ENCODE results near the gene GMPPB. TPM values are rescaled to one million over a fixed set of nuclear protein-coding genes. Genes with fewer than 3 reads are reported as not detected.
A peak's percentile ranks its signal among the peaks of the same experiment; 100 is the strongest.

Gene GMPPB
- total RNA-seq, 1 donor from 2014 or later: 9.4 TPM

DNA sequence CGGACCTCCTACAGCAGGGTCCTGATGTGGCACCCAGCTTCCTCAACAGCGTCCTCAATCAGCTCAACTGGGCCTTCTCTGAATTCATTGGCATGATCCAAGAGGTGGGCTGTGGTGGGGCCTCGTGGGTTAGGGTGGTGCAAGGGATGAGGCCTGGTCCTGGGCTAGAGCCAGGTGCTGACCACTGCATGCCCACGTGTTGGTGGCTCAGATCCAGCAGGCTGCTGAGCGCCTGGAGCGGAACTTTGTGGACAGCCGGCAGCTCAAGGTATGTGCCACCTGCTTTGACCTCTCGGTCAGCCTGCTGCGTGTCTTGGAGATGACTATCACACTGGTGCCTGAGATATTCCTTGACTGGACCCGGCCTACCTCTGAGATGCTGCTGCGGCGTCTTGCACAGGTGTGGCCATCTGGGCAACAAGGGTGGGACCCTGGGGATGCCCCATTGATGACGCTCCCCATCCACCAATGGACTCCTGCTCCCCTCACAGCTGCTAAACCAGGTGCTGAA is 8.1 kb downstream of the GMPPB start:
- DNase-seq (ENCODE audit: low spot score in 2 of 2) (no peak), FAIRE-seq (no peak)

- FAIRE-seq (no peak), DNase-seq (ENCODE audit: low spot score in 2 of 2) (no peak)
These were observed 8.8 kb downstream of the GMPPB start for GRCh38 chr3:49714728-49715550.

DNA sequence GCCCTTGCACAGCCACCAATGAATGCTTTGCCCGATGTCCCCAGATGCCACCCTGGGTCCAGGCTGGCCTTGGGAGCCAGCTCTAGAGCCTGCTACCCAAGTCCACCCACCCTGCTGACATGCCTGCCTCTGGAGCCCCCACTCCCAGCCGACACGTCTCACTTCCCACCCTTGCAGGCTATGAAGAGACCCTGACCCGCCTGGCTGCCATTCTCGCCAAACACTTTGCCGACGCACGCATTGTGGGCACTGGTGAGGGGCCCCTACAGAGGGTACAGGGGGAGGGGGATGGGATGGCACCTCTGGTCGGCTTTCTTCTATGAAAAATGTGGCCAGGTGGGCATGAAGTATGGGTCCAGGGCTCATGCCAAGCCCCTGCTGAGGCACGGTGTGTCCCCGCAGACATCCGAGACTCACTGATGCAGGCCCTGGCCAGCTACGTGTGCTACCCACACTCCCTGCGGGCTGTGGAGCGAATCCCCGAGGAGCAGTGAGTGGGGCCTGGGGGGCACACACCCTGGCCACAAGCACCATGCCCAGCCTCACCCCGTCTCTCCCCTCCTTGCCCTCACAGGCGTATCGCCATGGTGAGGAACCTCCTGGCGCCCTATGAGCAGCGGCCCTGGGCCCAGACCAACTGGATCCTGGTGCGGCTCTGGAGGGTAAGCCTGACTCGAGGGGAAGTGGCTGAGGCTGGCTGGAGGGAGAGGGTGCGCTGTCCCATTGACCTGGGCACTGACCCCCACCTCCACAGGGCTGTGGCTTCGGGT is 10.2 kb downstream of the GMPPB start:
- DNase-seq (ENCODE audit: low spot score in 2 of 2): no peak

GRCh38 chr3:49712631-49713317 is 11.0 kb downstream of the GMPPB start:
- DNase-seq (ENCODE audit: low spot score in 2 of 2) (no peak), FAIRE-seq (no peak)

More for the DNA sequence above, 10.2 kb downstream of the GMPPB start:
- no peak for FAIRE-seq

DNA sequence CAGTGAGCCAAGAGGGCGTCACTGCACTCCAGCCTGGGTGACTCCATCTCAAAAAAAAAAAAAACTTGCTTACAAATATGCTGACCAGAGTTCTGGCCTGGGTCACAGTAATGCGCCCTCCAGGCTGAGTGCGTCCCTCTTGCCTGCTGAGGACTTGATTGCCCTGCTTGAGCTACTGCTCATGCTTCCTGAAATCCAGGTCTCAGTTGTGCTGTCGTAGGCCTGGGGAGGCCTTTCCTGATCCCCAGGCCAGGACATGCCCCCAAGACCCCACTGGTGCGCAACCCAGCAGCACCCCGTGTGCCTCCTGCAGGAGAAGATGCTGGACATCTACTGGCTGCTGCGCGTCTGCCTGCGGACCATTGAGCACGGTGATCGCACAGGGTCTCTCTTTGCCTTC is 11.6 kb downstream of the GMPPB start:
- DNase-seq (ENCODE audit: low spot score in 2 of 2): no peak
- FAIRE-seq: no peak

- DNase-seq (ENCODE audit: low spot score in 2 of 2) (no peak), FAIRE-seq (no peak)
These were observed 12.3 kb downstream of the GMPPB start for GRCh38 chr3:49711489-49711888.

- DNase-seq (ENCODE audit: low spot score in 2 of 2) (no peak), FAIRE-seq (no peak)
These were observed 13.9 kb downstream of the GMPPB start for GRCh38 chr3:49709852-49710251.

DNA sequence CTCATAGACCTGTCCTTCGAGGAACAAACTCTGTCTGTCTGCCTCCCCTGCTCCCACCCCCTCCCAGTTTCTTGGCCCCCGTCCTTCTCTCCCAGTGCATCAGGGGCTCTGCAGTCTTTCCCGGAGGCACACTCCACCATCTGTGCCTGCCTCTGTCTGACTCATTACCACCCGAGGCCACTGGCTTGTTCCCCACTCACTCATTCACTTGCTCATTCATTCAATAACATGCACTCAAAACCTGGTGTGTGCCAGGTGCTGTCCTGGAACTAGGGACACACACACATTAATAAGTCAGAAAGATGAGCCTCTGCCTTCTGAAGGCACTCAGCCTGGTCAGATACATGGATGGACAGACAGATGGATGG is 16.7 kb downstream of the GMPPB start:
- no peak for DNase-seq (ENCODE audit: low spot score in 2 of 2)
- no peak for FAIRE-seq

DNA sequence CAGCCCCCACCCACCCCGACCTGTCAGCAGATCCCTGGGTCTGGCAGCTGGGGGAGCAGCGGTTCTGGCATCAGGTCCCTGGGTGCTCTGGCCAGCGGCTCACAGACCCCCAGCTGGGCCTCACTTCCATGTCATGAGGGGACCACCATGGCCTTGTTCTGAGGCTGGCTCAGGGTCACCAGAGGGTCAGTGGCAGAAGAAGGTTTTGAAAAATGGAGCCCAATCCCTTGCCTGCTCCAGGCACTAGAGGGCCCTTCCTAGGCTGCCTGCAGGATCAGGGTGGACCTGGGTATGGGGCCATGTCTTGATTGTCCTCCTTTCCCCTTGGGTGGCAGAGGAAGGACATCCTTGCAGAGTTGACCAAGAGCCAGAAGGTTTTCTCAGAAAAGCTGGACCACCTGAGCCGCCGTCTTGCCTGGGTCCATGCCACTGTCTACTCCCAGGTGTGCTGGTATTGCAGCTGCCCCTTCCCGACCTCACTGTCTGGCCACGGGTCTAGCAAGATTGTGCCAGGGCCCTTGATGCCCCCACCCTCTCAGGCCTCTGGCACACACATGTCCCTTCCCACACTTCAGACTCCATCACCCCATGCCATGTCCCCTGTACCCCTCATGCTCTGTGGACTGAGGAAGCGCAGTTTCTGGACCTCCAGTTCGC is 17.2 kb downstream of the GMPPB start:
- DNase-seq (ENCODE audit: low spot score in 2 of 2): no peak
- no peak for FAIRE-seq

GRCh38 chr3:49705390-49705960 is 18.3 kb downstream of the GMPPB start:
- DNase-seq (ENCODE audit: low spot score in 2 of 2): no peak
- no peak for FAIRE-seq

DNA sequence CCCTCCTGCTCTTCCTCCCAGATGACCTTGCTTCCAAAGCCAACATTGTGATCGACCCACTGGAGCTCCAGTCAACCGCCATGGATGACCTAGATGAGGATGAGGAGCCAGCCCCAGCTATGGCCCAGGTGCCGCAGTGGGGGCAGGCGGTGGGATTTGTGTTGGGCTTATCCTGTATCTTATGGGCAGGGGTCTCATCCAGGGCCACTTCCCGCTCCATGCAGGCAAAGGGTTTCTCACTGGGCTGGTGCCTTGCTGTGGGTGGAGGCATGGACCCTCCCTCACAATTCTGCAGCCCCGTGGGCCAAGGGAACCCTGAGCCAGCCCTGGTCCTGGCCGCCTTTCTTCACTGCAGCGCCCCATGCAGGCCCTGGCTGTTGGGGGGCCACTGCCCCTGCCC is 19.1 kb downstream of the GMPPB start:
- FAIRE-seq: no peak

DNA sequence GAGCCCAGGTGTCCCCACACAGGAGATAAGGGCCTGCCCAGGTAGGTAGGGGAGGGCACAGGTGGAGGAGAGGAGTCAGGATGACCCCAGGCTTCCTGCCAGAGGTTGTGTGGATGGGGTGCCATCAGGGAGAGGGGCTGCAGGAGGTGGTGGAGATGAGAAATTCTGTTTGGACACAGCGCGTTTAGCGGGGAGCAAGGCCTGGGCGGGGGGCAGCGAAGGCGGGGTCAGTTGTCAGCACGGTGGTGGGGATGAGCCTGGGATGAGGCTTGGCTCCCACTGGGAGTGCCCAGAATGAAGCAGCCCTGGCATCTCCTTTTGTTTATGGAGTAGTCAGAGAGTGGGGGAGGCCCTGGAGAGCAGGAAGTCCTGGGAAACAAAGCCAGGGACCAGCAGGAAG is 19.8 kb downstream of the GMPPB start:
- FAIRE-seq: no peak
- no peak for DNase-seq (ENCODE audit: low spot score in 2 of 2)

More for the DNA sequence above, 19.1 kb downstream of the GMPPB start:
- no peak for DNase-seq (ENCODE audit: low spot score in 2 of 2)

GRCh38 chr3:49703443-49703927 is 20.3 kb downstream of the GMPPB start:
- no peak for FAIRE-seq

GRCh38 chr3:49702672-49703071 is 21.1 kb downstream of the GMPPB start:
- no peak for FAIRE-seq
- no peak for DNase-seq (ENCODE audit: low spot score in 2 of 2)

More at GRCh38 chr3:49703443-49703927, 20.3 kb downstream of the GMPPB start:
- DNase-seq (ENCODE audit: low spot score in 2 of 2): peak; percentile 73 to 92

GRCh38 chr3:49701388-49702077 is 22.2 kb downstream of the GMPPB start:
- DNase-seq (ENCODE audit: low spot score in 2 of 2): no peak
- FAIRE-seq: no peak

GRCh38 chr3:49700453-49701128 is 23.2 kb downstream of the GMPPB start:
- DNase-seq (ENCODE audit: low spot score in 2 of 2): no peak

GRCh38 chr3:49700014-49700413 is 23.7 kb downstream of the GMPPB start:
- DNase-seq (ENCODE audit: low spot score in 2 of 2): no peak
- no peak for FAIRE-seq

More at GRCh38 chr3:49700453-49701128, 23.2 kb downstream of the GMPPB start:
- FAIRE-seq: no peak

- DNase-seq (ENCODE audit: low spot score in 2 of 2) (no peak), FAIRE-seq (no peak)
These were observed 24.3 kb downstream of the GMPPB start for GRCh38 chr3:49699281-49699979.

Measured in frontal cortex (tissue), 4 donors.